H7 (cell line): ENCODE measurements around the gene C11orf21. TPM values are rescaled to one million over a fixed set of nuclear protein-coding genes. Genes with fewer than 3 reads are reported as not detected.
"Not testable (repeated sequence)": the region's sequence is repeated elsewhere in the genome, so short reads cannot be mapped to it uniquely, and the experiment has no call there.

Experiments
- DNase-seq: peaks from one replicate; pipeline ENCODE4 v3.0.0; 2012
- H3K27me3 ChIP-seq: 2 replicates; pipeline ENCODE4 v1.6.0; 2011; ENCODE audit warnings: mild to moderate bottlenecking, low read length; ENCODE audit not compliant: control insufficient read depth, insufficient read depth
- H3K36me3 ChIP-seq: replicated peaks from 2 replicates; pipeline ENCODE4 v1.5.1; 2011; ENCODE audit warnings: low read length; ENCODE audit not compliant: control insufficient read depth, insufficient read depth
- H3K4me3 ChIP-seq: 2 replicates; pipeline ENCODE4 v1.5.1; 2011; ENCODE audit warnings: low read depth, mild to moderate bottlenecking, control low read depth, low read length, moderate library complexity; ENCODE audit not compliant: insufficient read depth
- total RNA-seq: library from RNA; depleted of rRNA; stranded (reverse); fragments of >200 nt; shearing (Covaris generic); gene quantifications from 2 replicates; pipeline ENCODE4 v1.2.3, GENCODE V29; 2014; rRNA removed

The C11orf21 gene
- not detected in 2 replicates for total RNA-seq

DNA sequence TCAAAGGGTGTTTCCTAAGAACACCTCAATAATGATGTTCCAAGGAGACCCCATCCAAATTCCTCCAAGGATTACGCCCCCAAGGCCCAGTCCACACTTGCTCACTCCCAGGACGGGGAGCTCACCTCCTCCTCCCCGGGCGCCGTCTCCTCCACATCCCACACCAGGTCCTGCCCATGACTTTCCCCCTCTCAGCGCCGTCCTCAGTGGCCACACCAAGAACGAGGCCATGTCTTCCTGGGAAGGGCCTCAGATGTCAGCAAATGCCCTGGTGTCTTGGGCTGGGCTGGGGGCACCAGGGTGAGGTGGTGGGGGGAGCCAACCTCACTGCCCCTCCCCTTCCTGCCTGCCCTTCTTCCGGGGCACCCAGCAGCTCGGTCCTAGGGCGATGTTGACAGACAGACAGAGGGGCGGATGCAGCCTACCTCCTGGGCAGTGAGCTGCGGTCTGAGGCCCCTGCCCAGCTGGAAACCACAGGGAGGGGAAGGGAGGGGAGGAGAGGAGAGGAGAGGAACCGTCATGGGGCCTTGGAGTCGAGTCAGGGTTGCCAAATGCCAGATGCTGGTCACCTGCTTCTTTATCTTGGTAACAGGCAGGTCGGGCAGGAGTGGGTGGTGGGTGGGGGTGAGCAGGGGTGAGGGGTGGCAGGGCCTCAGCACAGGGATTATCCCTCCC, at the start of gene C11orf21, which contains the start of gene TSPAN32:
Gene C11orf21 (minus strand): TSS at position 288 of the 675 bp plus-strand sequence. CDS start 110 bp downstream, at position 178.
Gene TSPAN32 (plus strand): TSS at position 383 of the 675 bp plus-strand sequence. CDS start 137 bp downstream, at position 520.
- Histone ChIP-seq H3K4me3 (no peak within 1 kb of the TSS), H3K27me3 (no peaks in the 10 kb centered on the region), H3K36me3 (no peaks in the 10 kb centered on the region)
- no peak for DNase-seq

DNA sequence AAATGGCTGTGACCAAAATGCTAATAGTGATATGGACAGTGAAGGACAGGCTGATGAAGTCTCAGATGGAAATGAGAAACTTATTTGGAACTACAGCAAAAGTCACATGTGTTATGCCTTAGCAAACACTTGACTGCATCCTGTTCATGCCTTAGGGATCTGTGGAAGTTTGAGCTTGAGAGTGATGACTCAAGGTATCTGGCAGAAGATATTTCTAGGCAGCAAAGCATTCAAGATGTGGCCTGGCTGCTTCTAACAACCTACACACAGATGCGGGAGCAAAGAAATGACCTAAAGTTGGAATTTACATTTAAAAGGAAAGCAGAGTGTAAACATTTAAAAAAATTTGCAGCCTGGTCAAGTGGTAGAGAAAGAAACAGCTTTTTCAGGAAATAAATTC, 47.3 kb upstream of the C11orf21 start:
- Histone ChIP-seq H3K4me3 (no peak overlapping the region), H3K27me3 (no peaks in the 10 kb centered on the region), H3K36me3 (no peaks in the 10 kb centered on the region)
- no peak for DNase-seq

DNA sequence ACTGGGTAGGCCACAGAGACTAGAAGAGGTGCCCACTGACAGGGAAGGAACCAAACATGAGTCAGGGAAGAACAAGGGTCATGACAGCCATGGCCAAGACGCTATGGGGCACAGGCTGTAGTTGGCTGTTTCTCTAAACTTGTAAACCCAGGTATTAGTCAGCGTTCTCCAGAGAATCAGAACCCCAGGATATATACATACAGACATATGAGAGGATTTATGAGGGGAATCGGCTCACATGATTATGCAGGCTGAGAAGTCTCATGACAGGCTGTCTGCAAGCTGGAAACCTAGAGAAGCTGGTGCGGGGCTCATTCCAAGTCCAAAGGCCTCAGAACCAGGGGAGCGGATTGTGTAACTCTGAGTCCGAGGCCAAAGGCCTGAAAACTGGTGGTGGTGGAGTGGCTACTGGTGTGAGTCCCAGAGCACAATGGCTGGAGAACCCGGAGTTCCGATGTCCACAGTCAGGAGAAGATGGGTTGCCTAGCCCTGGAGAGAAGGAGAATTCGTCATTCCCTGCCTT, 45.7 kb upstream of the C11orf21 start:
- no peaks in the 10 kb centered on the region for H3K36me3 ChIP-seq
- DNase-seq: no peak
- no peaks in the 10 kb centered on the region for H3K27me3 ChIP-seq
- H3K4me3 ChIP-seq: no peak overlapping the region

DNA sequence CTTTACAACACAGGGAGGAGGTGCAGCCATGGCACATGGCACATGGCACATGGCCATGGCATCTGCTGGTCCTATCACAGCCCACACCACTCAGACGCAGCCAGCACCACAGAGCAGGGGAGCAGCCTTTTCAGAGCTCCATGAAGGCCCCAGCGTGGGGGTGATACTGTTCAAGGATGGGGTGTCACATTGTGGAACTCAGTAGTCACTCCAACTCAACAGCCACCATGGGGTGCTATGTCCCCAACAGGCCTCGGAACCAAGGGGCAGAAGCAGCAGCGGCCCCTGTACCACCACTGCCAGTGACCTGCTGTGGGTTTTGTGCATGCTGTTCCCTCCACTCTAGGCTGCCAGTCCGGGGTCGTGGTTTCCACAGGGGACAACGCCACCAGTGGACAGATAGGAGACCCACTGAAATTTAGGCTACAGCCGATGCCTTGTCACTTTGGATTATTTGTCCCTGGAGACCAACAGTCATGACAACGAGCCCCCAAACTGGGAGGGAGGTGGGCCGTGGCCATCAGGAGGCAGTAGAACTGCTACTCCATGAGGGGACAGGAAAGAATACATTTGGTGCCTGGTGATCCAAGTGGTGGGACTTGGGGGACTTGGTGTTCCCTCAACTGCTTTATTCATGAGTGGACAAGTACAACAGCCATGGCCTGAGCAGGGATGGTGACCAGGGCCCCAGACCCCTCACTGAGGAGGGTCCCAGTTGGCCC, 45.0 kb upstream of the C11orf21 start:
- no peaks in the 10 kb centered on the region for H3K27me3 ChIP-seq
- no peaks in the 10 kb centered on the region for H3K36me3 ChIP-seq
- no peak overlapping the region for H3K4me3 ChIP-seq
- DNase-seq: no peak

DNA sequence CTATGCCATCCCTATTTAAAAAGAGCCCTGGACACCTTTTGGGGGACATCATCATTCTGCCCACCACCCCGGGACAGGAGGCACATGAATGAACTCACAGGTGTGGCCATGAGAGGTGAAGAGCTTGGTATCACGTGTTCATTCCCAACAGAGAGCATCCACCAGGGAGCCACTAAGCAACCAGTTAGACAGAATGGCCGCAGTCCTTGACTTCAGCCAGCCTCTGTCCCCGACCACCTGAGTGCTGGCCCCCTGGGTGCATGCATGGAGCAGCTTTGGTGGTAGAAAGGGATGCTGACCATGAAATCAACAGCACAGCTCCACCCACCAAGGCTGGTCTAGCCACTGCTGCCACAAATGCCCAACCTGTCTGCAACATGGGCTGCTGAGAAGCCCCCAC, 44.3 kb upstream of the C11orf21 start:
- Histone ChIP-seq H3K4me3 (no peak overlapping the region), H3K36me3 (no peaks in the 10 kb centered on the region), H3K27me3 (peaks cover under 1% of the 10 kb centered on the region; the same call in 1 of the 2 replicates)
- DNase-seq: no peak

DNA sequence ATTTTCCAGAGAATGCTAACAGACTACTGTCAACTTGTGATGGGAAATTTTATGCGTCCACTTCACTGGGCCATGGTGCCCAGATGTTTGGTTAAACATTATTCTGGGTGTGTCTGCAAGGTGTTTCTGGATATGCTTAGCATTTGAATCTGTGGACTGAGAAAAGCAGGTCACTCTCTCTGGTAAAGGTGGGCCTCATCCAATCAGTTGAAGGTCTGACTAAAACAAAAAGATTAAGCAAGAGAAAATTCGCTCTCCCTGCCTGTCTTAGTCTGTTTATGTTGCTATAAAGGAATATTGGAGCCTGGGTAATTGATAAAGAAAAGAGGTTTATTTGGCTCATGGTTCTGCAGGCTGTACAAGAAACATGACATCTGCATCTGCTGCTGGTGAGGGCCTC, 43.3 kb upstream of the C11orf21 start:
- Histone ChIP-seq H3K27me3 (peaks cover 2% of the 10 kb centered on the region; the same call in 1 of the 2 replicates), H3K36me3 (no peaks in the 10 kb centered on the region), H3K4me3 (no peak overlapping the region)
- no peak for DNase-seq

DNA sequence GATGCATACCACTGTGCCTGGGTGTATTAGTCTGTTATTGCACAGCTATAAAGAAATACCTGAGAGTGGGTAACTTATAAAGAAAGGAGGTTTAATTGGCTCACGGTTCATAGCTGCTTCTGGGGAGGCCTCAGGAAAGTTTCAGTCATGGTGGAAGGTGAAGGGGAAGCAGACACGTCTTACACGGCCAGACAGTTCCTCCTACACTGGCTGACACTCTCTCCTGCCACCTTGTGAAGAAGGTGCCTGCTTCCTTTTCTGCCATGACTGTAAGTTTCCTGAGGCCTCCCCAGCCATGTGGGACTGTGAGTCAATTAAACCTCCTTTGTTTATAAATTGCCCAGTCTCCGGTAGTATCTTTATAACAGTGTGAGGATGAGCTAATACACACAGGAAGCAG, 41.8 kb upstream of the C11orf21 start:
- DNase-seq: no peak
- no peak overlapping the region for H3K4me3 ChIP-seq
- H3K27me3 ChIP-seq: peaks cover 2% of the 10 kb centered on the region; the same call in 1 of the 2 replicates
- no peaks in the 10 kb centered on the region for H3K36me3 ChIP-seq

DNA sequence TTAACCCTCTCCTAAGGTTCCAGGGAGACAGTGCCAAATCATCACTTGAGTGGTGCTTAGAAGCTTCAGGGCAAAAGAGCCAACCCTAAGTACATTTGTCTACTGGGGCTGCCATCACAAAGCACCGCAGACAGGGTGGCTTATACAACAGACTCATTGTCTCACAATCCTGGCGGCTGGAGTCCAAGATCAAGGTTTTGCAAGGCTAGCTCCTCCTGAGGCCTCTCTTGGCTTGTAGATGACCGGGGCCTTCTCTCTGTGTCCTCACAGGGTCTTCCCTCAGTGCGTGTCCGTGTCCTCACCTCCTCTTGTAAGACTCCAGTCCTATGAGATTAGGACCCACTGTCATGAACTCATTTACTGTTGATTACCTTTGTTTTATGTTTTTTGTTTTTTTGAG, 41.3 kb upstream of the C11orf21 start:
- no peak for DNase-seq
- Histone ChIP-seq H3K36me3 (no peaks in the 10 kb centered on the region), H3K27me3 (peaks cover 2% of the 10 kb centered on the region; the same call in 1 of the 2 replicates), H3K4me3 (no peak overlapping the region)

DNA sequence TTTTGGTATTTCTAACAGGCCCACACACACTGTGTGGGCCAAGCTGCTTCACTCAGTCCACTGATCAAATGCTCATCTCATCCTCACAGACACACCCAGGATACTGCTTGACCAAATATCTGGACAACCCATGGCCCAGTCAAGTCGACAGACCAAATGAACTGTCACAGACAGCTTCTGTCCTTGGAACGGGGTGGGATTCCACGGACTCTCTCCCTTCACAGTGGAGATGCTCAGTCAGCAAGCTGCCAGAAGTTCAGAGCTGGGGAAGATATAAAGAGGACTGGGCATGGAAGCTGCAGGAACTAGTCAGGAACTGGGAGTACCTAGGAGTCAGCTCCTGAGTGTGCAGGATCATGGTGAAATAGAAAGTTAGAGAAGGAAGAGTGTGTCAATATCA, 40.8 kb upstream of the C11orf21 start:
- DNase-seq: no peak
- no peaks in the 10 kb centered on the region for H3K36me3 ChIP-seq
- no peak overlapping the region for H3K4me3 ChIP-seq
- H3K27me3 ChIP-seq: peaks cover 2% of the 10 kb centered on the region; the same call in 1 of the 2 replicates

DNA sequence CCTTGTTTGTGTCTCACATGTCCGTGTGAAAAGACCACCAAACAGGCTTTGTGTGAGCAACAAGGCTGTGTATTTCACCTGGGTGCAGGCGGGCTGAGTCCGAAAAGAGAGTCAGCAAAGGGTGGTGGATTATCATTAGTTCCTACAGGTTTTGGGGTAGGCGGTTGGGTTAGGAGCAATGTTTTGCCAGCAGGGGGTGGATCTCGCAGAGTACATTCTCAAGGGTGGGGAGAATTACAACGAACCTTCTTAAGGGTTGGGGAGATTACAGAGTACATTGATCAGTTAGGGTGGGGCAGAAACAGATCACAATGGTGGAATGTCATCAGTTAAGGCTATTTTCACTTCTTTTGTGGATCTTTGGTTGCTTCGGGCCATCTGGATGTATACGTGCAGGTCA, 37.0 kb upstream of the C11orf21 start:
- DNase-seq, H3K4me3 ChIP-seq, H3K27me3 ChIP-seq, H3K36me3 ChIP-seq: not testable (repeated sequence)

DNA sequence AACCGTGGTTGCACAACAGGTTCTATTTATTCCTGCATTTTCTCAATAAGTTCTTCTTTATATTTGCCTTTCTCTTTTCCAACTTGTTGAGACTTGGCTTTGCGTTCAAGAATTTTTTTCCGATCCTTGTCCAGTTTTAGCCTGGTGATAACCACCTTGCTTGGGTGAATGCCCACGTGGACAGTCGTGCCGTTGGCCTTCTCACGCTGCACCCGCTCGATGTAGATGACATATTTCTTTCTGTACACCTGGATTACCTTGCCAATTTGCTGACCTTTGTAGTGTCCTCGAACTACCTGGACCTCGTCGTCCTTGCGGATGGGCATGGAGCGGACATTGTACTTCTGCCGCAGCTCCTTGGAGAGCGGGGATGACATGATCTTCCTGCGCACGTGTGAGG, 33.6 kb upstream of the C11orf21 start:
- not testable (repeated sequence) for DNase-seq, H3K36me3 ChIP-seq, H3K4me3 ChIP-seq, H3K27me3 ChIP-seq

DNA sequence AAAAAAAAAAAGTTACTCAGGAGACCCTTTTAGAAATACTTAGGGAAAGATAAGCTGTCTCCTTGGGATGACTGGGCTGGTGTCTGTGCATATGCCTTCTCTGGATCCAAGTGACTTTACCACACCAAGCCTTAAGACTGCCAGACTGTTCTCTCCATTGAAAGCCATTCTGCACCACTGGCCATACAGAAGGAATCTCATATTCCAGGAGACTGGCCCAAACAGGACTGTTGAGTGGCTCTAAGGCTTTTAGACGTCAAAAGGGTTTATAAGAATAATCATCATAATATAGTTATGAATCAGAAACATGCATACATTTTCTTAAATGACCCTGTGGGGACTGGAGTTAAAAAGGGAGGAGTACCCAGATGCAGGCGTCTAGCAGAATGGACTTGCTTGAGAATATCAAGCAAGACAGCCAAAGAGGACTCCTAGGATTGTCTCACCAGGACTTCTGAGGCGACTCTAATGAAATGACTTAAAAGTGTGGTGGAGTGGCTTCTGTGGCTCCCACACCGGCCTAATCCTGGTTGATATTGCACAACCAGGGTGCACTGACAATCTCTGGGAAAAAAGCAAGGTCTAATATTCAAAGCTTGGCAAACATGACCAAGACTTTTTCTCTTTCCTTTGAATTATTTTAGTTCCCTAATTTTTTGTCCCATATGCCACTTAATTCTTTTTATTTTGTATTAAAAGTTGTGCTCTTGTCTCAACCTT, 31.9 kb upstream of the C11orf21 start:
- H3K4me3 ChIP-seq: not testable (repeated sequence)

DNA sequence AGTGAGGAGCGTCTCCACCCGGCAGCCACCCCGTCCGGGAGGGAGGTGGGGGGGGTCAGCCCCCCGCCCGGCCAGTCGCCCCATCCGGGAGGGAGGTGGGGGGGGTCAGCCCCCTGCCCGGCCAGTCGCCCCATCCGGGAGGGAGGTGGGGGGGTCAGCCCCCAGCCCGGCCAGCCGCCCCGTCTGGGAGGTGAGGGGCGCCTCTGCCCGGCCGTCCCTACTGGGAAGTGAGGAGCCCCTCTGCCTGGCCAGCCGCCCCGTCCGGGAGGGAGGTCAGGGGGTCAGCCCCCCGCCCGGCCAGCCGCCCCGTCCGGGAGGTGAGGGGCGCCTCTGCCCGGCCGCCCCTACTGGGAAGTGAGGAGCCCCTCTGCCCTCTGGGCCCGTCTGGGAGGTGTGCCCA, 30.9 kb upstream of the C11orf21 start:
- not testable (repeated sequence) for H3K27me3 ChIP-seq, H3K36me3 ChIP-seq, DNase-seq, H3K4me3 ChIP-seq

More for the DNA sequence above, 31.9 kb upstream of the C11orf21 start:
- H3K36me3 ChIP-seq, H3K27me3 ChIP-seq, DNase-seq: not testable (repeated sequence)

DNA sequence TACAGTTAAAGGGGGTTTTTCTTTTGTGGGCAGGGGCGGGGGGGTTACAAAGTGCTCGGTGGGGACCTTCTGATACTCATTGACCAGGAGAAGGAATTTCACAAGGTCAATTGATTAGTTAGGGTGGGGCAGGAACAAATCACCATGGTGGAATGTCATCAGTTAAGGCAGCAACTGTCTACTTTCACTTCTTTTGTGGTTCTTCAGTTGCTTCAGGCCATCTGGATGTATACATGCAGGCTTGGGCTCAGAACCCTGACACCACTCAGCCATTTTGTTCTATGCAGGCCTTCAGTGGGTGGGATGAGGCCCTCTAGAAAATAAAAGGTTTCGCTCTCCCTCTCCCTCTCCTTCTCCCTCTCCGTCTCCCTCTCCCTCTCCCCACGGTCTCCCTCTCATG, 29.7 kb upstream of the C11orf21 start:
- DNase-seq: no peak
- Histone ChIP-seq H3K36me3 (no peaks in the 10 kb centered on the region), H3K4me3 (no peak overlapping the region), H3K27me3 (no peaks in the 10 kb centered on the region; the same call in 1 of the 2 replicates)
